NCI-H146 treated with DMSO at 0.1 percent for 48 hours (cell line): ENCODE results near the gene MYEOV.

Experiments
- DNase-seq: peaks from one replicate; lab custom pipeline; 2025; ENCODE audit not compliant: unreplicated experiment; lab: John Stamatoyannopoulos, UW

The MYEOV gene

DNA sequence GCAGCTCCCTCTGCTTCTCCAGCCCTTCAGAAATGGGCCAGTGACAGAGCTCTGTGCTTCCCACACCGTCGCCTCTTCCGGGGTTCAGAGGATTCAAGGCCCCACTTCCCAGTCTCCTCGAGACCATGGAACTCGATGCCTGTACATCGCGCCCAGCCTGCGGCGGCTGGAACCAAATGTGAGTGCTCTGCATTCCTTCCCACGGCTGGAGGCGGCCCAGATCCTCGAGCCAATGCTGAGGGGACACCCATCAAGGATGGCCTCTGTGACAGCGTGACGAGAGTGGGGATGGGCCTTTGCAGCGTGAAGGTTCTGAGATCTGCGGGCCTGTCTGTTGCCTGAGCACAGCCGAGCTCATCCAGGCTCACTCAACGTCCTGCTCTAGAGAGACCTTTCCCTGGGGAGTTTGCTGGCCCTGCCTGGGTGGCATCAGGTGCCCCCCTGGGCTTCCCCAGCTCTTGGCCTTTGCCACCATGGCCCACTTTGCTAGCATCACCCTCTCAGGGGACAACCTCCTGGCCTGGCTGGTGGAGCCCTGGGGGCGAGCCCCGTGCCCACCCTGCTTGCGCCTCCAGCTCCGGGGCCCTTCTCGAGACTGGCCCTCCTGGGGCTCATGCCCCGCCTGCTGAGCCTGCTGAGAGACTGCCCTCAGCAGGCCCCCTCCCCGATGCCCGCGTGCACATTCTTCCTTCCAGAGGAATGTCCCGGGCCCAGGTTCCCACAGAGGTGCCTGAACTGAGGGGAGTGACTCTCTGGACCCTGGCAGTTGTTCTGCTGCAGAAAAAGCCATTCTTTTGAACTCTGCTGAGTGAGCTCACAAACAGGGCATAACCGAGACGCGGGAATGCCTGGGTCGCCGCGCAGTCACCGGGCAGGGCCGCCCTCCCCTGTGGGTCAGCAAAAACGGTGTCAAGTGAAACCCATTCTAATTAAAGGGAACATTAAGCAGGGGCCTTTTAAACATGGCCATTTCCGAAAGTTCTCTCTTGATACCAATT lies 7.3 kb upstream of the MYEOV start:
- no peak for DNase-seq

DNA sequence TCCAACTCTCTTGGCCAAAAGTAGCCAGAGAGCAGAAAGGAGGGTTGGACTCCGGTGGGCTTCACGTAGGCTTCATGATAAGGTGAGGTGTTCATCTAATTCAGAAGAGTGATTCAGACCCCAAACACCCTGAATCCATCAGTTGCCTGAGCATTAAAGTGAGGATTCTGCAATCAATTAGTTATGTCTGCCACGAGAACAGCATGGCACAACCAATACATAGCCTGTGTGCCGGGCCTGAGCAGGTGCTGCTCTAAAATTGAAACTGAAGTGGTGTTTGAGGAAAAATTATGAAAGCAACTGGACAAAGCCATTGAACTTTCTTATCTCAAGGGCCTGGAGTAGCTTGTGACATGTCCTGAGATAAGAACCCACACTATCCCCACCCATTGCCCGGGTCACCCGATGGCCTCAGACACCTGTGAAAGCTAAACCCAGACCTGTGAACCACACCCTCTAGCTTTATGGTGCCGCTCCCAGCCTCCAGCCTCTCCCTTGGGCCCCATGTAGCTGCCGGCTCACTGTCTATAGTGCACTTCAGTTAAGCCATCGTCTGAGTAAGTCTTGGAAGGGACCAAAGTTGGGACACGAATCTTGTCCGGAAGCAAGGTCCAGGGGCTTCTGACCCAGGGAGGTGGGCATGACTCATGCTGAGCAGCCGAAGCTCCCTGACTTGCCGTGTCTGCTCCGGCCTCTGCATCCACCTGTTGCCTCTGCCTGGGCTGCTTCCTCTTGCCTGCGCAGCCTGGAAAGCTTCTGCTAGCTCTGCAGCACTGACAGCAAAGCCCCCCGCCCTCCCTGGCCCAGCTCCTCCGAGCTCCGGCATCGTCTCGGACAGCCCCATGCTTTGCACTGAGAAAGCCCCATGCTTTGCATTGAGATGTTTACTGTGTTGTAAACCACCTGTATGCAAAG lies 5.7 kb upstream of the MYEOV start:
- no peak for DNase-seq

DNA sequence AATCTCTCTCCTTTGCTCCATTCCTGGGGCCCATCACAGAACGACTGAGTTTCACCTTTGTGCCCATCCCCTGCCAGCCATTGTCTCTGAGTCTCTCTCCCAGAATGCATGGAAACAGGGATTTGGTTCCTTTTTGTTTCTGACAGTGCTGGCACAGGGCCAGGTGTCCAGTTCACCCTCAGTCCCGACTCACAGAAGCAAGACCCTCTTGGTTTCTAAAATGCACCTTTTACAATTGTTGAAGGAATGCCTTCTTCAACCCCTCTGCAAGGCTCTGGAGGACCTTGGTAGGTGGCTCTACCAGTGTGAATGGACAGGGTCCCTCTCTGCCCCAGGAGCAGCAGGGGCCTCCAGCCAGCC lies 5.1 kb upstream of the MYEOV start:
- no peak for DNase-seq

DNA sequence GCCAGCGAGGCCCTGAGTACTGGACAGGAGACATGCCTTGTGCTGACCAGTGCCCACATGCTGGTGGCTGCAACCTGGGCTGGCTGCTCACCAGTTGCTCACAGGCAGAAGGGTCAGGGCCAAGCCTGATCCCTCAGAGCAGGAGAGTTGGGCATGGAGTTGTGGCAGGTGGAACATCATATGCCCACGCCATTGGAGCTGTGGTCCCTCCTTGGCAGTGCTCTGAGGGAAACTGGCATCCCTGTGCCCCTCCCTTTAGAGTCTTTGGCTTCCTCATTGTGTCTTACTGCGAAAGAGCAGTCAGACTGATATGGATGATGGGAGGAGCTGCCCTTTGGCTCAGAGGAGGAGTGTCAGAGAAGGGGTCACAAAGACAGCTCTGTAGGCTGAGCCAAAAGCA lies 3.1 kb upstream of the MYEOV start:
- no peak for DNase-seq

DNA sequence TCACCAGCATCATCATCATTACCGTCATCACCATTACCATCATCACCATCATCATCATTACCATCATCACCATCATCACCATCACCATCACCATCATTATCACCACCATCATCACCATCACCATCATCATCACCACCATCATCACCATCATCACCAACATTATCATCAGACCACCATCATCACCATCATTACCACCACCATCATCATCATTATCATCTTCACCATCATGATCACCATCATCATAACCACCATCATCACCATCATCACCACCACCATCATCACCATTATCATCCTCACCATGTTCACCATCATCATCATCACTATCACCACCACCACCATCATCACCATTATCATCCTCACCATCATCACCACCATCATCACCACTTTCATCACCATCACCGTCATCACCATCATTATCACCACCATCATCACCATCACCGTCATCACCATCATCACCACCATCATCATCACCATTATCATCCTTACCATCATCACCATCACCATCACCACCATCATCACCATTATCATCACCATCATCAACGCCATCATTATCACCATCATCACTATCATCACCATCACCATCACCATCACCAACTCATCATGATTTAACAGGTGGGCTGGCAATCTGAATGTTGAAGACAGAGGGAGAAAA lies 2.4 kb upstream of the MYEOV start:
- DNase-seq: no peak

DNA sequence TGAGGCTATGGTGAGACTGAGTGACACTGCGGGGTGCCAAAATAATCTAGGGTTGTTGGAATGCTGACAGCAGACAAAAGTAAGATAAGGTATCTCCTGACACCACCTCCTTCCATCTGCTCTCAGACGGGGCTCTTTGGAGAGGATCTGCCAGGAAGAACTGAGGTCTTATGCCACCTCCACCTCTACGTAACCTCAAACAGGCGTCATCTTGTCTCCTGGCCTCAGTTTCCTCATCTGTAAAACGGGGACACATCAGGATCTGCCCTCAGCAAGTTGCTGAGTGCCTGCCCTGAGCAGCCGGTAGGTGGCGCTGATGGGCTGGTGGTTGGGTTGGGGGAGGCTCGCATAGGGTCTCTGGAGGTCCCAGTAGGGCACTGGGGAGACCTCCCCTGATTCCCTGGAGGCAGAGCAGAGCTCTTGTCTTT lies 1.7 kb upstream of the MYEOV start:
- no peak for DNase-seq

DNA sequence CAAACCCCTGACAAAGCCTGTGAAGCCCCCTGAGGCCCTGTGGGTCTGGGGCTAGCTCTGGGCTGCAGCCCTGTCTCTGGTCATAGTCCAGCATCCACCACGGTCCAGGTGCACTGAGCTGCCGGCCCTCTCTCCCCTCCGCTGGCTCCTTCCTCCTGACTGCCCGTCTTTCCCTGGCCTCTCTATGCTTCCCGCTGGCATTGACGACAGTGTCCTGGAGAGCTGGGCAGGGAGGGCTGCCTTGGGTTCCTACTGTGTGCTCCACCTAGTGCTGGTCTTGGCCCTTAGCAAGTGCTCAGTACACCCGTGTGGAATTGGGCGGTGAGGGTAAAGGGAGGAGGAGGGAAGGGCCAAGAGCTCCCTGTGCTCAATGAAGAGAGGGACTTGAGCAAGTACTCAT lies 868 bp upstream of the MYEOV start:
- DNase-seq: no peak

DNA sequence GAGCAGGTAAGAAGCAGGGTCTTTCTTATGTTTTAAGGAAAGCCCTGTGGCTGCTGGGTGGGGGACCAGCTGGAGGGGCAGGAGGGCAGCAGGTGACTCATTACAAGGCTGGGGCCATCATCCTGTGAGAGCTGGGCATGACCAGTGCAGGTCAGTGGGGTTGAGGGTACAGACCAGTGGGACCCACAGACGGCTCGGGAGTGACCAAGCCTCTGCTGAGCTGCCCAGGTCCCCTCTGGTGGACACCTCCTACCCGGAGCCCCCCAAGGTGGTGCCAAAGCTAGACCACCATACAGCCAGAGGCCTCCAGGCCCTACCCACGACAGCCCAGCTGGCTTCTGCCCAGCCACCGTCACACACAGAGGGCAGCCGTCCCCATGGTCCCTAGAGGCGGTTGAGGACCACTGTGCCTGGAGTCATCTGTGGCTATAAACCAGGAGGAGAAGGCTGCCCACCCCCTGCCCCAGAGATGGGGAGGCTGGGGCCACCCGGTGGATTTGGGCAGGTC lies 670 bp downstream of the MYEOV start:
- DNase-seq: no peak

DNA sequence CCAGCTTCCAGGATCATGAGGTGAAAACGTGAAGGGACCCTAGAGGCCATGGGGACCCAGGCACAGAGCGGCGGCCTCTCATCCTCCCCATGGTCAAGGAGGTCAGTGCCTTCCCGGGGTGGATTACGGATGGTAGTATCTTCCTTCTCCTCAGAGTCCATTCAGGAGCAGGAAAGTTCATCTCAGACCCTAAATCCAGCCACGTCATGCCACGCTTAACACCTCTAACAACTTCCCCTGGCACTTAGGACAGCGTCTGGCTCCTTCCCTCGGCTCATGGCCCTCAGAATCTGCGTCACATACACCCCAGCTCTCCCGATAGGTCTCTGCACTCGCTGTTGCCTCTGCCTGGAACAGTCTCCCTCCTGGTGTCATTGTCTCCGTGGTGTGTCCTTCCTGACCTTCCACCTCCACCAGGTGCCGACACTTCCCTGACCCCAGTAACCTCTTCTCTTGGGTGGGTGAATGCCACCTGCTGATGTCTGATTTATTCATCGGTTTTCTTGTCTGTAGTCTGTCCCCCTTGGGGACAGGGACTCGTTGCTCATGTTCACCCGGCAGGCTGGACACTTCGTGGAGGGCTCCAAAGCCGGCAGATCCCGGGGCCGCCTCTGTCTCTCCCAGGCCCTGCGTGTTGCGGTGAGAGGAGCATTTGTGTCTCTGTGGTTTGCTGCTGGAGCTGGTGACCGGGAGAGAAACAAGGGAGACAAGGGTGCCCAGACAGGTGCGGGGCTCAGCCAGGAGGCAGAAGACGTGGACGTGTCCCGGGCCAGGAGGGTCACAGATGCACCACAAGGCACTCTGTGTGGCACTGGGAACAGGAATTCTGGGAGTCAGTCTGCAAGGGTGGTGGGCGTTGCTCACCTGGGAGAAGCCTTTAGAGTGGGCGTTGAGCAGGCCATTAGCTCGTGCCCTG lies 1.4 kb downstream of the MYEOV start:
- no peak for DNase-seq

DNA sequence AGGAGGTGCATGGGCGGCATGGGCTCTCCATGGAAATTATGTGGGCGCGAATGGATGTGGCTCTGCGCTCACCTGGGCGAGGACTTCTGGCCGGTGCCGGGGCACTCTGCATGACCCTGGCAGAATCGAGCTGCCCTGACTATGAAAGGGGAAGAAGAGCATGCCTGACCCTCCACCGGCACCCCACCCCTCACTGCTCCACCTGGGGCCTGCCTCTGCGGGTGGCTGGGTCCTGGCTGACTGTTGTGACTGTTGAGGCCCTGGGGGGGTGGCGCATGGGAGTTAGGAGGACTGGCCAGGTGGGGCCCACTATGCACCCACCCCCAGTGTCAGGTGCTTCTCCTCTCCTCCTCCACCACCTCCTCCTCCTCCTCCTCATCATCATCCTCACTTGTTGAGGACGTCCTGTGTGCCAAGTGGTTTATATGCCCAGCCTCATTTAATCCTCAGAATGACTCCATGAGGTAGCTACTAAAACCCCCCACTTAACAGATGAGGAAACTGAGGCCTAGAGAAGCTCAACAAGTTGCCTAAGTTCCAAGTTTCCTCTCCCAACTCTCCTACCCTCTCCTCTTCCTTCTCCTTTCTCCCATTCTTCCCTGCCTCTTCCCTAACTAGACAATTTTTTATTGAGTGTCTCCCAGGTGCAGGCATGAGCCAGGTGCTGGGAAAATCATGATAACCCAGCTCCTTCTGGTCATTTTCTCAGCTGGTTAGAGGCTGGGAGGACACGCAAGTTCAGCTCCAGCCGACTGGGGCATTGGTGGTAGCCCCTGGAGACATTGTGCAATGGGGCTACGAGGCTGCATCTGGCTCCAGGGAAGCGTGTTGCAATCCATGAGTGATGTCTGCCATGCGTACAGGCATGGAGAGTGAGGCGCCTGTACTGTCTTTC lies 2.3 kb downstream of the MYEOV start:
- no peak for DNase-seq

DNA sequence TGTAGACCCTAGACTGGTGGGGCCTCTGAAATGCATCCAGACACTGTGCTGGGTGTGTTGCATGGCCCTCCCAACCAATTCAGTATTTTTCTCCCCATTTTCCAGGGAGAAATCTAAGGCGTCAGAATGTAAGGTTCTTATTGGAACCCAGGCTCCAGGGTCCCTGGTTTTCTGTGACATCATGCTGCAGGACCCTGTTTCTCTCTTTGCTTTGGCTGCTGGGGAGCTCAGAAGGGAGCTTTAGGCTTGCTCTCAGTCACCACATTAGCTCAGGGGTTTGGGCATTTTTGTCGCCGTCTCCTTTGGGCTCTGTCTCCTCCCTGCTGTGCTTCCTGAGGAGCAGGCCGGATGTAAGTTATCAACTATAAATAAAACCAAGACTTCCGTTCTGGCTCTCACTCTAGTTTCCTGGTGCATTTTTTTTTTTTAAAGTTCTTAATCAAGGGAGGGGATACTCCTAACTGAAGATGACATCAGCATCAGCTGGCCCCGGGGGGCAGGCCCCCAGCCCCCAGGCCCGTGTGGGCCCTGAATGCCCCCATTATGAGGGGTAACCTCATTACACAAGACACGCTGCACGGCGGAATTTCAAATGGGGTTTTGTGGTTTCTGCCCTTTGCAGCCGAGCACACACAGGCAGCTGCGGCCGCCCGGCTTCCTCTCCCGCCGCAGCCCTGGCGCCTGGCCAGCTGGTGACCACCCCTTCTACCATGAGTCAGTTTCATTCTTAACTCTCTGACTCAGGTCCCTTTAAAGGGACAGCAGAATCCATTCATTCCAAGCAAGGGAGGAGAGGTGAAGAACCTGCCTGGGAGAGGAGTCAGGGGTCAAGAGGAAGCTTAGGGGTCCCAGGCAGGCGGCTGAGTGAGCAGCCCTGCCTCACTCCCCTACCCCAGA lies 3.2 kb downstream of the MYEOV start:
- DNase-seq: no peak

DNA sequence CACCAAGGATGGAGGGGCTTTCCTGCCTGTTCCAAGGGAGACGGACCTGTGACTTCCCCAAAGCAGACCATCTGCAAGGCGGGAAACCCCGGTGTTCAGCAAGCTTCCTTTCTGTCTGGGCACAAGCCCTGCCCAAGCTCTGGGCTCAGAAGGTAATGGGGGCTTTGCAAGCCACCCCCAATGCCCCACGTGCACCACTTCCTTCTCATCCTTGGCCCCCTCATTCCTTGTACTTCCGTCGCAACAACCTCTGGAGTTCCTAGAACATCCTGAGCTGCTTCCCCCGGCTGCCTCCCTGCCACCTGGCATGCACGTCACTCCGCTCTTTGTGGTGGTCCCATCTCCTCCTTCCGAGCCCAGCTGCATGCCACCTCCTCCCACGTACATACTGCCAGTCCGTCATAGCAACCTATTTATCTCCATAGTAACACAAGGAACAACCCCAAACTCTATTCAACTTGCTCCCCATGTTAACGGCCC lies 3.9 kb downstream of the MYEOV start:
- DNase-seq: no peak

DNA sequence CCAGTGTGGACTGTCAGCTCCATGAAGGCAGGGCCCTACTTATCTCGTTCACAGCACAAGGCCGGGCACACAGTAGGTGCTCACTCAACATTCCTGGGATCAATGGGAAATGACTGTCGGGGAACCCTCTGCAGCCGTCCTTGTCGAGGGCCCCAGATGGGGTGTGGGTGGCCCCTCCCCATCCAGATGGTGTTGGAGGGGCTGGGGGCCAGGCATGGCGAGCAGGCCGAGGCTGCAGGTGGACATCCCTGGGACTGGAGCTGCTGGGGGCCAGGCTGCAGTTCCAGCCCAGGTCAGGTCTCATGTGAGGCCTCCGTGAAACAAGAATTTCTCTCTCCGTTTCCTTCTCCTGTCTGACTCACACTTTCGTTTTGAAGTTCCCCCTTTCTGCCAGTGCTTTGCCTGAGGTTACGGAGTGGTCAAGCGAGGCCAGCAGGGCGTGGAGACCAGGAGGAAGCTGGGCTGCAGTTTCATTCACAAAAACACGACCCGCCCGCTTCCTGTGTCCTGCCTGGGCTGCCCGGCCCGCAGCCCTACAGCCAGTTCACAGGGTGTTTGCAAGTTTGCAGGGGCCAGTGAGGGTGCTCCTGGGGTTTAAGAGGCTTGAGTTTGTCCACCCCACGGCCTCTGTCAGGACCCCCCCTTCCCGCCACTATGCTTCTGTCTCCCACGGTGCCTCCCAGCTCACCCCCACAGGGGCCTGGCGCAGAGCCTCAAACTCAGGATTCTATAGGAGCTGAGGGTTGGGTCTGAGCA lies 4.5 kb downstream of the MYEOV start:
- no peak for DNase-seq

DNA sequence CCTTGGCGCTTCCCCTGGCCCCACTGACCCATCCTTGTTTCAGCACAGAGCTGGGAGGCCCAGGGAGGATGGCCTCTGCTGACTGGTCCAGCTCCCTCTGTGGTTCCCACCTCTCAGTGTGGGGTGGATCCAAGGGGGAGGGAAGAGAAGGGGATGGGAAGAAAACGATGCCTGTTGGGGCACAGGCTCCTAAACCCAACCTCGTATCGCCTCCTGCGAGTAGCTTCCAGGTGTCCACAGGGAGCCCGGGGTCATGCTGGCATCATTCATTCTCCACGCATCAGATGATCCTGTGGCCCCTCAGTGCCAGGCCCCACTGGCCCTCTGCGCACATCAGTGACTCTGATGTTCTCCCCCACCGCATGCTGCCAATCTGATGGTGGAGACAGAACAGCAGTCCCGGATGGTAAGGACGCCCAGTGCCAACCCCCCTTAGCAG lies 5.1 kb downstream of the MYEOV start:
- no peak for DNase-seq

DNA sequence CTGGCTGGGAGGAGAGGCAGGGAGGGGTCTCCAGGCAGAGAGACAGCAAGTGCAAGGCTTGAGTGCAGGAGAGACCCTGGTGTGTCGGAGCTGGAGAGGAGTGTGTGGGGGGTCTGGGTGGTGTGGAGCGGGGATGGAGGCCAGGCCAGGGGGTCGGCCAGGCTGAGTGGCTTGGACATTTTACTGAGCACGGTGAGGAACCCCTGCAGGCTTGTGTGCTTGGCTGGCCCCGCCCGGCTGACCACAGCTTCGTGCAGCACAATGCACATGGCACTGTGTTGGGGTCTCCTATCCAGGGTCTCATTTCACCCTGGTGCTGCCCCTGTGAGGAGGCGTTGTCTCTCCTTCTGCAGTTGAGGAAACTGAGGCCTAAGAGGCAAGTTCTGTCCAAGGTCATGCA lies 5.6 kb downstream of the MYEOV start:
- DNase-seq: no peak

DNA sequence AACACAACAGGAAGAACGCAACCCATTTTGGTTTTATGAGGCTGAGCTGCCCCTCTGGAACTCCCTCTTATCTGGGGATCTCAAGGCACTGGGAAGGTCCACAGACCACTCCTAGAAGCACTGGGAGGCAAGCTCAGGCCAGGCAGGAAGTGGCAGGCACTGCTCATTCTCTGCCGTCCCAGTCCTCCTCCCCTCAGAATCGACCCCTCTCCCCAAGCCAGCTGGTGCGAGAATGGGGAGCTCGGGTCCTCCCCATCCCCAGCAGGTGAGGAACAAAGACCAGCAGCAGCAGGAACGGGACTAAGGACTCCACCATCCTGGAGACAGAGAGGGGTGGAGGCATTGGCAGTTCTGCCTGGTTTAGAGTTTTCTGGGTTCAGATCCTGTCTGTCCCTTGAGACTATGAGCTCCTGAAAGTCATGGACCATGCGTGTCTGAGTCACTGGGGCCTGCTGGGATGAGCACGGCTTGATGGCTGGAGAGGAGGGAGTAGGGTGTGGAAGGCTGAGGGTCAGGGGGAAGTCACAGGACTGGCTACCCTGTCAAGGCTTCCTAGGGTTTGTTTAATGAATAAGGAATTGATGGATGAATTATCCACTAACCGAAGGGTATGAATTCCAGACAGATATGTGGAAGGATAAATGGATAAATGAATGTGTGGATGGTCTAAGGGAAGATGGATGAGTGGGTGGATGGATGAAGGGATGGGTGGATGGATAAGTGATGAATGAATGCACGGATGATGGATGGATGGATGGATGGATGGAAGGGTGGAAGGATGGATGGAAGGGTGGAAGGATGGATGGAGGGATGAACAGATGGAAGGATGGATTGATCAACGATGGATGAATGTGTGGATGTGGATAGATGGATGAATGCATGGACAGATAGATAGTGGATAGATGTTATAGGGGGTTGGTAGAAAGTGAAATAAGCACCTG lies 6.4 kb downstream of the MYEOV start:
- no peak for DNase-seq
